NCI-H1417 treated with DMSO at 0.1 percent for 48 hours (cell line): Measurements from ENCODE around the gene FOXN1.
"Not testable (repeated sequence)": the region's sequence is repeated elsewhere in the genome, so short reads cannot be mapped to it uniquely, and the experiment has no call there.

Experiments
- DNase-seq: peaks from one replicate; lab custom pipeline; 2025; lab: John Stamatoyannopoulos, UW

The FOXN1 gene, protein sequence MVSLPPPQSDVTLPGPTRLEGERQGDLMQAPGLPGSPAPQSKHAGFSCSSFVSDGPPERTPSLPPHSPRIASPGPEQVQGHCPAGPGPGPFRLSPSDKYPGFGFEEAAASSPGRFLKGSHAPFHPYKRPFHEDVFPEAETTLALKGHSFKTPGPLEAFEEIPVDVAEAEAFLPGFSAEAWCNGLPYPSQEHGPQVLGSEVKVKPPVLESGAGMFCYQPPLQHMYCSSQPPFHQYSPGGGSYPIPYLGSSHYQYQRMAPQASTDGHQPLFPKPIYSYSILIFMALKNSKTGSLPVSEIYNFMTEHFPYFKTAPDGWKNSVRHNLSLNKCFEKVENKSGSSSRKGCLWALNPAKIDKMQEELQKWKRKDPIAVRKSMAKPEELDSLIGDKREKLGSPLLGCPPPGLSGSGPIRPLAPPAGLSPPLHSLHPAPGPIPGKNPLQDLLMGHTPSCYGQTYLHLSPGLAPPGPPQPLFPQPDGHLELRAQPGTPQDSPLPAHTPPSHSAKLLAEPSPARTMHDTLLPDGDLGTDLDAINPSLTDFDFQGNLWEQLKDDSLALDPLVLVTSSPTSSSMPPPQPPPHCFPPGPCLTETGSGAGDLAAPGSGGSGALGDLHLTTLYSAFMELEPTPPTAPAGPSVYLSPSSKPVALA

DNA sequence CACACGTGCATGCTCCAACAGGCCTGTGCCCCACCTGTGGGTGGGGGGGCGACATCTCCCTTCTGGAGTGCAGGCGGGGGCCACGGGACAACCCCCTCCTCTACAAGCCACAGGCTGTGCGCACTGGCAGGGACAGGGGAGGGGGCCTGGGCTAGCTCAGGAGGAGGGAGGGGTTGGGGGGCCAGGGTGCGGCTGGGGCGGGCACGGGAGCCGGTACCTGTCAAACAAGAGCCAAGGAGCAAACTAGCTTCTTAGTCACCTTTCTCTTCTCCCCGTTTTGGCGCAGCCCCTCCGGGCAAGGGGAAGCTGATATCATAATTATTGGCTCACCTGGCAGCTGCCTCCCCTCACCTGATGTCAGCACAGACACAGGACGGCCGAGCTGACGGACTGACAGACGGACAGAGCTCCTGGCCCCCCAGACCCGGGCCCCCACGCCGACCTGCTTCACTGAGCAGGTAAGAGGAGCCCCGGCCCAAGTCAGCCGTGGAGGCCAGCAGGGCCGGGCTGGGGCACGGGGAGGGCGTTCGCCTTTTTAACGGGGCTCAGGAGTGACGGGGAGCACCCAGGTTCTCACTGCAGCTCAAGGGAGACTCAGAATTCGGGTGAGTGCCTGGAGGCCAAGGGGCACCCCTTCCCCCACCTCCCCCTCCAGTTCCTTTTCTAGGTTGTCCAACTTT, at the start of gene FOXN1:
FOXN1 (plus strand) TSS at position 363 of the 680 bp plus-strand sequence. CDS start 17,622 bp downstream, outside the sequence.
- no peak for DNase-seq

DNA sequence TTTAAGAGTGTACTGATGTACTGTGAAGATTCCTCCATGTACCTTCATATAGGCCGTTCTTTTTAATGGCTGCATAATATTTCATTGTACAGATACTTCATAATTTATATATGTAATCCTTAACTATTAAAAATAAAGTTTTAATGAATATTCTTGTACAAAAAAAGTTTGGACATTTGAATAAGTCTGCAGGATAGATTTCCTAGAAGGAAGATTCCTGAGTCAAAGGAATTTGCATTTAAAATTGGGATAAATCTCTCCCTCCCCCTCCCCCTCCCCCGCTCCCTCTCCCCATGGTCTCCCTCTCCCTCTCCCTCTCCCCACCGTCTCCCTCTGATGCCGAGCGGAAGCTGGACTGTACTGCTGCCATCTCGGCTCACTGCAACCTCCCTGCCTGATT, 48.3 kb upstream of the FOXN1 start:
- DNase-seq: no peak

DNA sequence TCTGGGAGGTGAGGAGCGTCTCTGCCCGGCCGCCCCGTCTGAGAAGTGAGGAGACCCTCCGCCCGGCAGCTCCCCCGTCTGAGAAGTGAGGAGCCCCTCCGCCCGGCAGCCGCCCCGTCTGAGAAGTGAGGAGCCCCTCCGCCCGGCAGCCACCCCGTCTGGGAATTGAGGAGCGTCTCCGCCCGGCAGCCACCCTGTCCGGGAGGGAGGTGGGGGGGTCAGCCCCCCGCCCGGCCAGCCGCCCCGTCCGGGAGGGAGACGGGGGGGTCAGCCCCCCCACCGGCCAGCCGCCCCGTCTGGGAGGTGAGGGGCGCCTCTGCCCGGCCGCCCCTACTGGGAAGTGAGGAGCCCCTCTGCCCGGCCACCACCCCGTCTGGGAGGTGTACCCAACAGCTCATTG, 47.3 kb upstream of the FOXN1 start:
- DNase-seq: not testable (repeated sequence)

DNA sequence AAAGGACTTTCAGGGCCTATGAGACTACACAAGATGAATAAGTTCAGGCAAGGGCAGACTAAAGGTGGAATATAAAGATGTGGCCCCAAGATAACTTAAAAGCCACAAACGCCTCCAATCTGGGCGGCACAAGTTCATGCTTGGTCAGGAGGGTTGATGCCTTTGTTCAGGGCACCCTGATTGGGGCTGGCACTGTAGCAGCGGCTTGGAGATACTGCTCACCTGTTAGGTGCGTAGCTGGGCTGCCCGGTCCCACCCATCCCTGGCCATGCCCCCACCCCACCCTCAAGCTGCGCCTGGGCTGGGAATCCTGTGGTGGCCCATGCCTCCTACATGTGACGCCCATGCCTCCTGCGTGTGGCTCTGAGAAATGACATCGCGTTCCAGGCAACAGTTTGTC, 45.2 kb upstream of the FOXN1 start:
- no peak for DNase-seq

DNA sequence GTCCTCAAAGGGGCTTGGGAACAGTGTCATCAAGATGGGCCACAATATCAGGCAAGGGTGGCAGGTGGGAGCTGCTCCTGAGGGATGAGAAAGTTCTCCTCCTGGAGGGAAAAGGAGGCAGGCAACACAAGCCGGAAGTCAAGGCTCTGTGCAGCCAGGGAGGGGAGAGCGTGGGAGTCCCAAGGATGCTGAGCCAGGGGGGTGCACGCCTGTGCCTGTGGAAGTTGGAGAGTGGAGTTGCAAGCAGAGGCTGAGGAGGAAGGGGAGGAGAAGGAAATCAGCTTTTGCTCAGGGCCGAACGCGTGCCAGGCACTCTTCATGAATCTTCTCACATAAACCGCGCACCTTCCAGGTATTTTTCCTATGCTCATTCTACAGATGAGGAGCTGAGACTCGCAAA, 40.1 kb upstream of the FOXN1 start:
- DNase-seq: no peak

DNA sequence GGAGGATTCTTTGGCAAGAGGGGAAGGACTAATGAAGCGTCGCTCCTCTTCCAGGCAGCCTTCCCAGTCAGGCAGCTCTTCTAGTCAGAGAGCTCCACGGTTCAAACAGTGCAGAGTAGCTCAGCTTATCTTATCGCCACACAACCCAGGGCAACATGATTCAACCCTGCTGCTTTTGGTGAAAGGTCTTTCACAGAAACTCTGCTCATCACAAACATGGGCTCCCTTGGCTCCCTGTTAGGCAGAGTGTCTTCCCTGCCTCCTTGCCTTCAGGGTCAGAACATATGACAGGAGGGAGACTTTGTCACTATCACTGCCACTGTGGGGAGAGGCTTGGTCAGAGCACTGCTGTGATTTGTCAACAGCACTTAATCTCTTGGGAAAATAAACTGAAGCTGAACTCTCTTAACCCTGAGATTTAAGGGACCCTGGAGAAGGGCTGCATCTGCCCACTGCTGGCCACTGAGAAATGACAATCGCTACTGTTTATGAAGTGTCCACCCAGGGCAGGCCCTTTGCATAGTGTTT, 39.6 kb upstream of the FOXN1 start:
- DNase-seq: no peak

DNA sequence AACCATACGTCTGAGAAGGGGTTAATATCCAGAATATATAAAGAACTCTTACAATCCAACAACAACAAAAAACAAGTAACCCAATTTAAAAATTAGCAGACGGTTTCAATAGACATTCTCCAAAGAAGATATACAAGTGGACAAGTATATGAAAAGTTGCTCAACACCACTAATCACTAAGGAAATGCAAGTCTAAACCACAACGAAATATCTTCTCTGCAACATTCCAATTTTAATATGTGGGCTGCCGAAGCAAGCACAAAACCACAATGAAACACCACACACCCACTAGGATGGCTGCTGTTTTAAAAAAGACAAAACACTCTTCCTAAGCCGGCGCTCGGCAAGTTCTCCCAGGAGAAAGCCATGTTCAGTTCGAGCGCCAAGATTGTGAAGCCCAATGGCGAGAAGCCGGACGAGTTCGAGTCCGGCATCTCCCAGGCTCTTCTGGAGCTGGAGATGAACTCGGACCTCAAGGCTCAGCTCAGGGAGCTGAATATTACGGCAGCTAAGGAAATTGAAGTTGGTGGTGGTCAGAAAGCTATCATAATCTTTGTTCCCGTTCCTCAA, 38.6 kb upstream of the FOXN1 start:
- no peak for DNase-seq

DNA sequence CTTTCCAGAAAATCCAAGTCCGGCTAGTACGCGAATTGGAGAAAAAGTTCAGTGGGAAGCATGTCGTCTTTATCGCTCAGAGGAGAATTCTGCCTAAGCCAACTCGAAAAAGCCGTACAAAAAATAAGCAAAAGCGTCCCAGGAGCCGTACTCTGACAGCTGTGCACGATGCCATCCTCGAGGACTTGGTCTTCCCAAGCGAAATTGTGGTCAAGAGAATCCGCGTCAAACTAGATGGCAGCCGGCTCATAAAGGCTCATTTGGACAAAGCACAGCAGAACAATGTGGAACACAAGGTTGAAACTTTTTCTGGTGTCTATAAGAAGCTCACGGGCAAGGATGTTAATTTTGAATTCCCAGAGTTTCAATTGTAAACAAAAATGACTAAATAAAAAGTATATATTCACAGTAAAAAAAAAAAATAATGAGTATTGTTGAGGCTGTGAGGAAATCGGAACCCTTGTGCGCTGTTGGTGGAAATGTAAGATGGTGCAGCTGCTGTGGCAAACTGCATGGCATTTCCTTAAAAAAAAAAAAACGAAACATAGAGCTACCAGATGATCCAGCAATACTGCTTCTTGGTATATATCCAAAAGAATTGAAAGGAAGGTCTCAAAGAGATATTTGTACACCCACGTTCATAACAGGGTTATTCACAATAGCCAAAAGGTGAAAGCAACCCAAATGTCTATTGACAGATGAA, 38.0 kb upstream of the FOXN1 start:
- DNase-seq: not testable (repeated sequence)

DNA sequence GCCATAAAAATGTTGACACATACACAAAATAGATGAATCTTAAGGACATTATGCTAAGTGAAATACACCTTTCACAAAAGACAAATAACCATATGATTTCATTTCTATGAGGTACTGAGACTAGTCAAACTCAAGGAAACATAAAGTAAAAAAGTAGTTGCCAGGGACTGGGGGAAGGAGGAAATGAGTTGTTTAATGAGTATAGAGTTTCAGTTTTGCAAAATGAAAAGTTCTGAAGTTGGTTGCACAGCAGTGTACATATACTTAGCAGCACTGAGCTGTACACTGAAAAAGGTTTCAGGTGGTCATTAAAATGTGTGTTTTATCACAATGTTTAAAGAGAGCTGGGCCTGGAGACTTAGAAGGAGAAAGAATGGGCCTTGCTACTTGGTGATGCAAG, 37.4 kb upstream of the FOXN1 start:
- no peak for DNase-seq

DNA sequence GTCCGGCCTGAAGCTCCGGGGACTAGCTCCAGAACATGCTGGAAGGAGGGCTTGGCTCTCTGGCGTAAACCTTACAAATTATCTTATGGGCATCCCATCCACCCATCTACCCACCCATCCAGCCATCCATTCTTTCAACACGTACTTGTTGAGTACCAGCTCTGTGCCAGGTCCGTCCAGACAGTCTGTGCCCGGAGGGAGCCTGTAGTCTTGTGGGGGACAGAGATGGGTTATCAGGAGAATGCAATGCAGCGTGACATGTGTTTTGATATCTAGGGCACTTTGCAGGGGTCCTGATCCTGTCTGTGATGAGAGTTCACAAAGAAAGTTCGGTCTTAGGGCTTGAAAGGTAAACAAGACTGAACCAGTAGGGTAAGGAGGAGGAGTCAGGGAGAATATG, 36.8 kb upstream of the FOXN1 start:
- DNase-seq: no peak

DNA sequence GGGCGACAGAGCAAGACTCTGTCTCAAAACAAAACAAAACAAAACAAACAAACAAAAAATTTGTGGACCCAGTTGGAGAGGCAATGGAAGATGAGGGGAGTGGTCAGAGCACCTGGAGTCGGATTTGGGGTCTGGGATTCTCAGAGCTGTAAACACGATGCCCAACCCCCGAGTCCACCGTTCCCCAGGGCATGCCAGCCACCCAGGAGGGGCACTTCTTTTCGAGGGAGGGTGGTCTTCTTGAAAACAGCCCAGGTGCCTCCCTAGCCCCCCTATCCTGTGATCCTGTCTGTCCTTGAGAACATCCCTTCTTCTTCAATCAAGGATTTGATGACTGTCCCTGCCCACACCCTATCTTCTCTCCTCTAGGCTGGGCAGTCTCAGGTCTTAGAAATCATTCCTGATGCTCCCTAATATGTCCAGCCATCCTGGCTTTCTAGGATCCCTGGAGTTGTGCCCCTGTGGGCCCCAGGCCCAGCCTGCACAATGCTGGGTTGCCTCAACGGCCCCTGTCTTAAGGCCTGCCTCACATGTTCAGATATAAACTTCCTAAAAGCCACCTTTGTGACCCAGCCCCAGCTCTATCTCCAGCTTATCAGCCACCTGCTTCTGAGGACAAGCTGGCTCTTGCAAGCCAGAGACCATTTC, 35.8 kb upstream of the FOXN1 start:
- no peak for DNase-seq

DNA sequence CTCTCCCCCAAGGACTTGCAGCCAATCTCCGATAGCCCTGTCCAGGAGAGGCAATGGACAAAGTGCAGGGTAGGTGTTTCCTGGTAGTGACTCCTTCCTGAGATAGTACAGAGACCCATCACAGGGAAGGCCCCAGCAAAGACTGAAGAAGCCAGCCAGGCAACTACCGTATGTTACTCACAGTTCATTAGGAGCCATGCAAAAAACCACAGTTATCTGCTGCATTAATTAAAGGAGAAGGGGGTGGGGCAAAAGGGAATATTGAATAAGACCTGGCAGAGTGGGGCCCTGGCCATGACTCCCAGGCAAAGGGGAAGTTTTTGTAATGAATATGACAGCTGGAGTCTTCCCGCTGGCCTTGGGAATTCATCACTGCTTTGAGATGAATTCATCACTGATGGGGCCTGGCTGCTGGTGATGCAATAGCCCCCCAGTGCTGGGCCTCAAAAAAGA, 35.2 kb upstream of the FOXN1 start:
- no peak for DNase-seq

DNA sequence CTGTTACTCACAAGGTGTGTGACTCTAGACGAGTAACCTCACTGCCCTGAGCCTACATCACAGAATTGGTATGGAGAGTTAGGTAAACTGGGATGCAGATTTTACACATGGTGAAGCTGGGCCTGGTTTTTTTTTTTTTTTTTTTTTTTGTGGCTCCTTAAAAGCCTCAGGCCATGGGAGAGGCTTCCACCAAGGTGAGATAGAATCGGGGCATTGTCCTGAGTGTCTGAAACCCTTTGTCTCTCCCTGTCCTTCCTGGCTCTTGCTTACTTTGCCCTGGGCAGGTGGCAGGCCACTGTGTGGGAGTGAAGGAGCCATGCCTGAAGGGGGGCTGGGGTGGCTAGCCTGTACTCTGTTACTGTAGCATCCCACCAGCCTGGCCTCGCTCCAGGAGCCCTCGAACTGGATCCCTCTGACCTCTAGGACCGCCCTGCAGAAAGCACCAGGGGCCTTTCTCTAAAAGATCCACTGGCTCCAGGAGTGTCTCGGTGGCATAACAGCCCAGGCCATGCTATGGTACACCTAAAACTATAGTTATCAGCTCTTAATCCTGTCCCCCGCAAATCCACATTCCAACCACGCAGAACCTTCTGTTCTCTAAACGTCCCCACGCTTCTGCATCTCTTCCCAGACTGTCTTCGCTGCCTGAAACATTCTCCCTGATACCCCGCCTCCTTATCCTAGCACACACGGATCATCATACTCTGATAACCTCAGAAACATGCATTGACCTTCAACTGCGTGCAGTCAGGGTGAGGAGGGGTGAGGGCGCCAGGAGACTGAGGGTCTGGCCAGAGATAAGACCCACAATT, 34.4 kb upstream of the FOXN1 start:
- no peak for DNase-seq

DNA sequence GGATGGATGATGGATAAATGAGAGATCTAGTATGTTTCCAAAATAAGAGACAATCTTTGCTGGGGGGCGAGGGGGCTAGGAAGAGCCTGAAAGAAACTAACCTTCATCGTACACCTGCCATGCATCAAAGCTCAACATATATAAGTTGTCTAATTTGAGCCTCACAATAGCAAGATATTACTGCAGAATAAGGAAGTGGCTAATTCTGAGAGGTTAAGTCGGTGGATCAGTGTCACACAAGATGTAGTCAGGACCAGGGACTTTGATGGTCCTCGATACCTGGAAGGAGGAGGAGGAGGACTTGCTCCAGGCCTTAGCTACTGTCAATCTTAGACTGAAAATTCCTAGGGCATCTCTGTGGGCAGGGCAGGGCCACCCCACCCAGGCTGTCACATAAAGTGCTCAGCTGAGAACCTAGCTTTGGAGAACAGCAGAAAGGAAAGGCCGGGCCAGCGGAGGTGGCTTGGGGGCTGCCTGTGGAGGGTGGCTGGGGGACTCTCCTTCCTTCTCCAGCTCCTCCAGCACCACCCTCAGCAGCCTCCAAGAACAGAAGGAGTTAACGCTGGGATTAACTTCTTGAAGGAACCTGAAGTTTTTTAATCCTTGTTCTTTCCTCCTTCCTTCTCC, 33.2 kb upstream of the FOXN1 start:
- DNase-seq: no peak

DNA sequence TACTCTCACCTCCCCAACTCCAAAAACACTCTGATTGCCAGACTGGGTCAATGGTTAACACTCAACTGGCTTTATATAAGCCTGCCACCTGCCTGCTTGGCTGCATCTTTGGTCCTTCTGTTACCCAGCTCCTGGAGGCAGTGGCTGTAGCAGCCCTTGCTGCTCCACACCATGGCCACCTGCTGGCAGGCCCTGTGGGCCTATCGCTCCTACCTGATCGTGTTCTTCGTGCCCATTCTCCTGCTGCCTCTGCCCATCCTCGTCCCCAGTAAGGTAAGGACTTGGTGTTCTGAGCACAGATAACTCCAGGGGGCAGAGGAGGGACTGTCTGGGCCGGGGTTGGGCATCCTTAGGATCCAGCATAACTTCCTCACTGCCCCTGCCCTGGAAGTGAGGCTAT, 32.6 kb upstream of the FOXN1 start, which contains the start of gene SLC13A2:
SLC13A2 (plus strand) TSS at position 103 of the 400 bp plus-strand sequence; CDS start at position 172, 69 bp downstream.
- no peak for DNase-seq

DNA sequence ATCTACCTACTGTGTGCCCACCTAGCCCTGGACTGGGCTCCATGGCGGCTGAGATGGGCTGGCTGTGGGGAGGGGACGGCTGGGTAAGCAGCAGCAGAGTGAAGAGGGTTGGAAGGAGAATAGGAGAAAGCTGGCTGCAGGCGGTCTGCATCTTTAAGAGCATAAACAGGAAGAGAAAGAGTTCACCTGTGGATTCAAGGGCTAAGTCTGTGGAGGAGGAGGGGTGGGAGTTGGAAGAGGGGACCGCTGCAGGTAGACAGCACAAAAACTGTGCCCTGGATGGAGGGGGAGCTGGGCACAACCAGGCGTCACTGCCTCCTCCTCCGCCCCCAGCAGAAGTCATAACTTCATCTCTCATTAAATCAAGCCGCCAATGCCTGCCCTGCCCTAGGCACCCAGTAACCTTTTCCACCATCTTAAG, 32.0 kb upstream of the FOXN1 start:
- no peak for DNase-seq

DNA sequence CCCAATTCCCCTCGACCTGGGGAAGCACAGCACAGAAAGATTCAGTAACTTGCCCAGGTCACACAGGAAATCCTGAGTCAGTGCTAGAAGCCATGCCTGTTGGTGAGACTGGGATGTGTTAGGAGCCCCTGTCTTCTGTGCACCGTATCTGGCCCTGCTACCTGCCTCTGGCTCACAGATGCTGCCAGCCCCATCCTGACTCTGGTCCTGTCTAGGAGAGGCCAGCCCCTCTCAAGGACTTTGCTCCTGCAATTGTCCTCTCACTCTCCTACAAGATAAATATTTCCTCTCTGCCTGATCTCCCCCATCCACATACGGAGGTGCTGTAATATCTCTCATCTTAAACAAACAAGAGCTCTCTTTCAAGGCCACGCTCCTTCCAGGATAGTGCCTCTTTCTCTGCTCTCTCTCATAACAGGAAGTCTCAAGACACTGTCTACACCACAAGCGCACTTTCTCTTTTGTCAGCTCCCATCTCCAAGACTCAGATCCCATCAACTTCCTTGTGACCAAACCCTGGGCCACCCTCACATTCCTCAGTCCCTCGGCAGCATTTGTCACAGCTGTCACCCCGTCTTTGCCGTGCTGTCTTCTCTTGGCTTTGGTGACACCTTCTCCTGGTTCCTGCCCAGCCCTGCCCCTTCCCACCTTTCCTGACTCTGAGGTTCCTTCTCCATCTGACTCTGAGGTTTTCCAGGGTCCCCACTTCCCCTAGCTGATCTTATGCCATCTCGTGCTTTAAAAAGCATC, 30.8 kb upstream of the FOXN1 start:
- DNase-seq: no peak

DNA sequence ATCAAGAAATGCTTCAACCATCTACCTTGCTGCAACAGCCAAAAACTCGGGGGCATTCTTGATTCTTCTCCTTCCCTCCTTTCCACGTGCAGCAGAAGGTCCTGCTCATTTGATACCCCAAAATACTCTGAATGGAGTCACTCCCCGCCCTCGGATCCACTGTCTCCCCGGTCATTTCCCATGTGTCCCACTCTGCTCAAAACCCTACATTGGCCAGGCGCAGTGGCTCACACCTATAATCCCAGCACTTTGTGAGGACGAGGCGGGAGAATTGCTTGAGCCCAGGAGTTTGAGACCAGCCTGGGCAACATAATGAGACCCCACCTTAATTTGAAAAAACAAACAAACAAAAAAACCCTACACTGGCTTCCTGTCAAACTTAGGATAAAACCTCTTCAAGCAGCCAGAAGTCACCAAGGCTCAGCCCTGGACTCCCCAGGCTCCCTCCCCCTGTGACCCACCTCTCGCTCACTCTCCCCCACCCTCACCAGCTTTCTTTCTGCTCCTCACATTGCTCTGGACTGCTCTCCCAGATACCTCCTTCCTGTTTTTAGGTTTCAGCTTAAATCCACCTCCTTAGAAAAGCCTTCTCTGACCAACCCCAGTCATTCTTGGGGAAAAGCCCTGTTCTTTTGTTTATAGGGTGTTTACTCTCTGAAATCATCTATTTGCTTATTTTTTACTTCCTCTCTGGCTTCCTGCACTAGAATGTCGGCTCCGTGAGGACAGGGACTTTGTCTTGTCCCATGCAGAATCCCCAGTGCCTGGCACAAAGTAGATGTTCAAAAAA, 29.9 kb upstream of the FOXN1 start:
- DNase-seq: no peak
